ENCODE data around the gene SORL1-AS1.
"Not testable (repeated sequence)": the region's sequence is repeated elsewhere in the genome, so short reads cannot be mapped to it uniquely, and the experiment has no call there.

The SORL1-AS1 gene

GRCh38 chr11:121483805-121484480 is 31.2 kb upstream of the SORL1-AS1 start:
- TF ChIP-seq POLR2AphosphoS5 (IDR thresholded peaks at IDR 0.05) (no peak), POLR2A (IDR thresholded peaks at IDR 0.05) (no peak)
- TF ChIP-seq, protein P1, sequence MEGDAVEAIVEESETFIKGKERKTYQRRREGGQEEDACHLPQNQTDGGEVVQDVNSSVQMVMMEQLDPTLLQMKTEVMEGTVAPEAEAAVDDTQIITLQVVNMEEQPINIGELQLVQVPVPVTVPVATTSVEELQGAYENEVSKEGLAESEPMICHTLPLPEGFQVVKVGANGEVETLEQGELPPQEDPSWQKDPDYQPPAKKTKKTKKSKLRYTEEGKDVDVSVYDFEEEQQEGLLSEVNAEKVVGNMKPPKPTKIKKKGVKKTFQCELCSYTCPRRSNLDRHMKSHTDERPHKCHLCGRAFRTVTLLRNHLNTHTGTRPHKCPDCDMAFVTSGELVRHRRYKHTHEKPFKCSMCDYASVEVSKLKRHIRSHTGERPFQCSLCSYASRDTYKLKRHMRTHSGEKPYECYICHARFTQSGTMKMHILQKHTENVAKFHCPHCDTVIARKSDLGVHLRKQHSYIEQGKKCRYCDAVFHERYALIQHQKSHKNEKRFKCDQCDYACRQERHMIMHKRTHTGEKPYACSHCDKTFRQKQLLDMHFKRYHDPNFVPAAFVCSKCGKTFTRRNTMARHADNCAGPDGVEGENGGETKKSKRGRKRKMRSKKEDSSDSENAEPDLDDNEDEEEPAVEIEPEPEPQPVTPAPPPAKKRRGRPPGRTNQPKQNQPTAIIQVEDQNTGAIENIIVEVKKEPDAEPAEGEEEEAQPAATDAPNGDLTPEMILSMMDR (IDR thresholded peaks at IDR 0.05 in 8 of 11, conservative IDR thresholded peaks at IDR 0.05 in 3 of 11) = no peak
- Histone ChIP-seq H3K36me3 (peaks cover 0 to 63% (median 5%) of the 10 kb centered on the region in 6 donors), H3K4me3 (no peak overlapping the region), H3K9me3 (no peaks in the 10 kb centered on the region), H3K27ac (peak overlapping the region in 7 of 8 donors; percentile 7 to 91 (median 77)), H3K4me1 (peaks cover 14 to 68% (median 38%) of the 10 kb centered on the region in 6 donors), H3K27me3 (replicated peaks in 1 of 7) (no peaks in the 10 kb centered on the region)
- intact Hi-C loops (cut with DNase I; ENCODE audit: low total_unique reads) = no loop called here
- 52 to 71% (median 59%) methylated on average over 4 of the region's 4 CpGs for WGBS, 5 donors
- no peak for DNase-seq

DNA sequence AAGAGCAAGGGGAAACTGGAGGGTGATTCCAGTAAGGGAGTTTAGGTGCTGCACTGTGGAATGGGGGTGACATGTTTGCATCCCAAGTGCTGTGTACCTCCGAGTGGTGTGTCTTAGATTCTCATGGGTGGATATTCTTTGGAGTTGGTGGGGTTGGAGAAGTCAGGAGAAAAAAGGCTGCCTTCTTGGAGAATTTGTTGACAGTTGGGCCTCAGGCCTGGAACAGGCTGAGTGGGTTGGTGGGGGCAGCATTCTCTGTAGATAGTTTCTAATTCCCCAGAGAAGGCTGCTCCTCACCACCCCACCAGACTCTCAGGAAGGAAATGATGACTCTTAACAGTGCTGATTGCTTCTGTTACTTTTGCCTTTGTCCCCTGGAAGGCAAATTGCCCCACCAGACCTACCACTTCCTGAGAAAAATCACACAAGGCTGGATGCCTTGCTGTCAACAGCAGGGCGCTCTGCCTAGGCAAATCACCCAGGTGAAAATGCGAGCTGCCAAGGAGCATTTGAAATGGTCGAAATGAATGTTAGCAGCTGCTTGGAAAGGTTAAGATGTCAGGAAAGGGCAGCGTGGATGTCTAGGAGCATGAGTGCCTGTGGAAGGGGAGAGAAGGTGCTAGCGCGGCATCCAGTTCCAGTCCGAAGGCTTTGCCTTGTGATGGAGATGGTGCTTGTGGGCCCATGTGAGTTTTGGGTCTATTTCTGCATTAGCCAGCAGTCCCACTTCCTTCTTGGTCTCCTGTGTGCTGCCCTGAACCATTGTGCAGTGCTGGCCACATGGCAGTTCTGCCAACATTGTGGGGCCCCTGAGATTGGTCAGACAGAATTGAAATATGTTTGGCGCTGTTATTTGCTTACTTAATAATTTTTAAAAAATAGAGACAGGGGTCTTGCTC is 29.7 kb upstream of the SORL1-AS1 start:
- TF ChIP-seq, protein P1 (IDR thresholded peaks at IDR 0.05 in 8 of 11, conservative IDR thresholded peaks at IDR 0.05 in 3 of 11) = no peak
- peak in 2 of 3 donors; percentile 55 to 87 for TF ChIP-seq POLR2AphosphoS5 (IDR thresholded peaks at IDR 0.05)

GRCh38 chr11:121481484-121482230 is 28.9 kb upstream of the SORL1-AS1 start:
- TF ChIP-seq POLR2AphosphoS5 (IDR thresholded peaks at IDR 0.05) (peak in 1 of 3 donors; percentile 49), POLR2A (IDR thresholded peaks at IDR 0.05) (peak in 1 of 3 donors; percentile 18)
- H3K27me3 ChIP-seq (replicated peaks in 1 of 7); H3K9me3 ChIP-seq; intact Hi-C loops (cut with DNase I; ENCODE audit: low total_unique reads); DNase-seq: not testable (repeated sequence)
- Histone ChIP-seq H3K36me3 (peaks cover 0 to 62% (median 3%) of the 10 kb centered on the region in 6 donors), H3K4me3 (peak overlapping the region in 2 of 8 donors; percentile 4 to 51), H3K27ac (peak overlapping the region; percentile 42 to 91 (median 70)), H3K4me1 (peaks cover 14 to 87% (median 41%) of the 10 kb centered on the region in 6 donors)
- WGBS, 5 donors = 23 to 51% (median 45%) methylated on average over 2 of the region's 2 CpGs

More for the DNA sequence above, 29.7 kb upstream of the SORL1-AS1 start:
- Histone ChIP-seq H3K9me3 (no peaks in the 10 kb centered on the region), H3K27me3 (replicated peaks in 1 of 7) (no peaks in the 10 kb centered on the region), H3K4me3 (peak overlapping the region in 2 of 8 donors; percentile 4 to 51), H3K4me1 (peaks cover 14 to 79% (median 41%) of the 10 kb centered on the region in 6 donors), H3K27ac (peak overlapping the region; percentile 42 to 91 (median 70)), H3K36me3 (peaks cover 0 to 63% (median 3%) of the 10 kb centered on the region in 6 donors)
- WGBS, 5 donors = 38 to 45% (median 42%) methylated on average over 9 of the region's 9 CpGs
- intact Hi-C loops (cut with DNase I; ENCODE audit: low total_unique reads) = no loop called here
- no peak for DNase-seq

- Histone ChIP-seq H3K4me3 (no peak overlapping the region), H3K36me3 (peaks cover 0 to 54% (median 3%) of the 10 kb centered on the region in 6 donors), H3K9me3 (no peaks in the 10 kb centered on the region), H3K27ac (peak overlapping the region in 1 of 8 donors; percentile 42), H3K4me1 (peaks cover 14 to 85% (median 41%) of the 10 kb centered on the region in 6 donors), H3K27me3 (replicated peaks in 1 of 7) (no peaks in the 10 kb centered on the region)
- WGBS, 5 donors = 71 to 85% (median 76%) methylated on average over 7 of the region's 7 CpGs
- intact Hi-C loops (cut with DNase I; ENCODE audit: low total_unique reads) = no loop called here
- DNase-seq = no peak
- TF ChIP-seq POLR2A (IDR thresholded peaks at IDR 0.05) (no peak), POLR2AphosphoS5 (IDR thresholded peaks at IDR 0.05) (peak in 1 of 3 donors; percentile 51)
- TF ChIP-seq, protein P1 (IDR thresholded peaks at IDR 0.05 in 8 of 11, conservative IDR thresholded peaks at IDR 0.05 in 3 of 11) = no peak
Measured at GRCh38 chr11:121479698-121480238, 27.0 kb upstream of the SORL1-AS1 start.
